ENCODE data around the gene XPNPEP2. TPM values are rescaled to one million over a fixed set of nuclear protein-coding genes. Genes with fewer than 3 reads are reported as not detected.
A peak's percentile ranks its signal among the peaks of the same experiment; 100 is the strongest.

Gene XPNPEP2
- total RNA-seq, 2 experiments from 2014 or later = 0.43 to 0.63 TPM

GRCh38 chrX:129800186-129800585, 61.4 kb downstream of the XPNPEP2 start:
- Mint-ChIP-seq H3K27ac (no peak overlapping the region), H3K27me3 (no peaks in the 10 kb centered on the region), H3K4me1 (peaks cover 25% of the 10 kb centered on the region), H3K9me3 (ENCODE audit: low read depth) (no peaks in the 10 kb centered on the region), H3K4me3 (no peak overlapping the region), H3K36me3 (ENCODE audit: low read depth) (peaks cover 30% of the 10 kb centered on the region)
- intact Hi-C loops (cut with DNase I, micrococcal nuclease) = no loop called here
- ATAC-seq (no peak), DNase-seq (no peak)
- ChIA-PET CTCF (no interaction called here), POLR2A (no interaction called here)

GRCh38 chrX:129802863-129803262, 64.1 kb downstream of the XPNPEP2 start:
- Mint-ChIP-seq H3K27me3 (no peaks in the 10 kb centered on the region), H3K36me3 (ENCODE audit: low read depth) (peaks cover 27% of the 10 kb centered on the region), H3K27ac (no peak overlapping the region), H3K4me1 (peaks cover 20% of the 10 kb centered on the region), H3K4me3 (no peak overlapping the region), H3K9me3 (ENCODE audit: low read depth) (no peaks in the 10 kb centered on the region)
- no peak for ATAC-seq
- intact Hi-C loops (cut with DNase I, micrococcal nuclease) = no loop called here
- DNase-seq = no peak
- CTCF ChIA-PET = no interaction called here
- POLR2A ChIA-PET = no interaction called here

- Mint-ChIP-seq H3K9me3 (ENCODE audit: low read depth) (no peaks in the 10 kb centered on the region), H3K27ac (no peak overlapping the region), H3K4me3 (no peak overlapping the region), H3K4me1 (peaks cover 20% of the 10 kb centered on the region), H3K36me3 (ENCODE audit: low read depth) (peaks cover 22% of the 10 kb centered on the region), H3K27me3 (no peaks in the 10 kb centered on the region)
- ChIA-PET CTCF (no interaction called here), POLR2A (no interaction called here)
- intact Hi-C loops (cut with DNase I, micrococcal nuclease) = no loop called here
- ATAC-seq = no peak
- no peak for DNase-seq
Observed at GRCh38 chrX:129804806-129805205, 66.0 kb downstream of the XPNPEP2 start.

- ChIA-PET CTCF (no interaction called here), POLR2A (no interaction called here)
- ATAC-seq = no peak
- H3K4me3 Mint-ChIP-seq = no peak overlapping the region
- peaks cover 28% of the 10 kb centered on the region for H3K36me3 Mint-ChIP-seq (ENCODE audit: low read depth)
- H3K9me3 Mint-ChIP-seq (ENCODE audit: low read depth) = no peaks in the 10 kb centered on the region
- intact Hi-C loops (cut with DNase I, micrococcal nuclease) = no loop called here
- peaks cover 16% of the 10 kb centered on the region for H3K4me1 Mint-ChIP-seq
- no peak for DNase-seq
- H3K27me3 Mint-ChIP-seq = no peaks in the 10 kb centered on the region
- no peak overlapping the region for H3K27ac Mint-ChIP-seq
Observed at GRCh38 chrX:129808158-129808828, 69.5 kb downstream of the XPNPEP2 start.

- no peak overlapping the region for H3K4me3 Mint-ChIP-seq
- intact Hi-C loops (cut with DNase I, micrococcal nuclease) = no loop called here
- CTCF ChIA-PET = no interaction called here
Observed at GRCh38 chrX:129808829-129809796, 70.3 kb downstream of the XPNPEP2 start.

GRCh38 chrX:129813662-129814368, 75.0 kb downstream of the XPNPEP2 start:
- CTCF ChIA-PET = interaction anchor here (0.6 kb wide), 1 partner anchor 79 kb away, joined by 3 read pairs; no protein-coding TSS in a partner anchor
- POLR2A ChIA-PET = no interaction called here
- Mint-ChIP-seq H3K9me3 (ENCODE audit: low read depth) (no peaks in the 10 kb centered on the region), H3K4me1 (peaks cover 8% of the 10 kb centered on the region), H3K4me3 (no peak overlapping the region), H3K27me3 (no peaks in the 10 kb centered on the region), H3K36me3 (ENCODE audit: low read depth) (peaks cover 25% of the 10 kb centered on the region), H3K27ac (no peak overlapping the region)
- no peak for ATAC-seq
- intact Hi-C loops (cut with DNase I, micrococcal nuclease) = no loop called here
- DNase-seq = no peak

More at GRCh38 chrX:129808829-129809796, 70.3 kb downstream of the XPNPEP2 start:
- H3K27me3 Mint-ChIP-seq = no peaks in the 10 kb centered on the region
- no peak overlapping the region for H3K27ac Mint-ChIP-seq
- no peaks in the 10 kb centered on the region for H3K9me3 Mint-ChIP-seq (ENCODE audit: low read depth)
- ATAC-seq = peak; percentile 77
- DNase-seq = no peak
- POLR2A ChIA-PET = no interaction called here
- H3K4me1 Mint-ChIP-seq = peaks cover 16% of the 10 kb centered on the region
- peaks cover 29% of the 10 kb centered on the region for H3K36me3 Mint-ChIP-seq (ENCODE audit: low read depth)

GRCh38 chrX:129818123-129818522, 79.3 kb downstream of the XPNPEP2 start:
- intact Hi-C loops (cut with DNase I, micrococcal nuclease) = no loop called here
- DNase-seq = no peak
- ATAC-seq = no peak
- Mint-ChIP-seq H3K4me3 (no peak overlapping the region), H3K4me1 (peaks cover 1% of the 10 kb centered on the region), H3K27me3 (no peaks in the 10 kb centered on the region), H3K27ac (no peak overlapping the region), H3K36me3 (ENCODE audit: low read depth) (peaks cover 14% of the 10 kb centered on the region), H3K9me3 (ENCODE audit: low read depth) (no peaks in the 10 kb centered on the region)
- POLR2A ChIA-PET = no interaction called here
- CTCF ChIA-PET = no interaction called here

Other genes starting within 250 kb of the XPNPEP2 start
- gene SMARCA1, start 215.5 kb upstream of the XPNPEP2 start, total RNA-seq = under 1 TPM; 0.21 to 0.23 TPM
- 1 to 10 TPM; 3.5 to 3.8 TPM for gene OCRL, start 198.7 kb upstream of the XPNPEP2 start, total RNA-seq
- 1 to 10 TPM; 1.9 to 2.1 TPM for gene APLN, start 84.0 kb upstream of the XPNPEP2 start, total RNA-seq
- 100 to 1,000 TPM; 118 to 126 TPM for gene SASH3, start 41.0 kb downstream of the XPNPEP2 start, total RNA-seq
- 10 to 100 TPM; 12.5 to 14.2 TPM for gene ZDHHC9, start 104.9 kb downstream of the XPNPEP2 start, total RNA-seq
- gene UTP14A, start 167.2 kb downstream of the XPNPEP2 start, total RNA-seq = 10 to 100 TPM; 35.7 to 45.2 TPM
- gene BCORL1, start 243.7 kb downstream of the XPNPEP2 start, total RNA-seq = 1 to 10 TPM; 8.3 to 8.5 TPM

All from activated CD4-positive, alpha-beta T cell treated with anti-CD3 and anti-CD28 coated beads for 36 hours (primary cell).